NCI-H146 treated with DMSO at 0.1 percent for 48 hours (cell line): ENCODE measurements around the gene MADD.

ENCODE experiments used
- DNase-seq: peaks from one replicate; lab custom pipeline; 2025; ENCODE audit not compliant: unreplicated experiment; lab: John Stamatoyannopoulos, UW

Gene MADD

GRCh38 chr11:47269829-47270305, at the start of gene MADD:
Gene MADD, plus strand, starts transcription at chr11:47270133.
- DNase-seq, result peak; percentile 77

DNA sequence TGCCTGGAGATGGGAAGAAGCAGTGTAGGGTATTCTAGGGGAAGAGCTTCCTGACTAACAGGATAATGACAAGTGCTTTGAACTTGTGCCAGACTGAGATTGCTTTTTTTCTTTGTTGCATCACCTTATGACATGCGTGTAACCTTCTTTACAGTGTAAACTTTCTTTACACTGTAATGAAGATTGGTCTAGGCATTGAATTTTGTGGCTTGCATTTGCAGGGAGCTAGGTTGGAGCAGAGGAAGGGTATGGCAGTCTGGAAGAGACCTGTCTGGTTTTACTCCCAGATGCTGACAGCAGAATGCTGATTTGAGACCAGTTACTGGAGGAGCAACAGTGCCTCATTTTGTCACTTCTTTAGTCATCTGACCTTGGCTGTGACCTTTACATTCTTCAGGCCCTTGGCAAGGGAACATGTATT, 49.5 kb upstream of the MADD start:
- DNase-seq, result no peak

DNA sequence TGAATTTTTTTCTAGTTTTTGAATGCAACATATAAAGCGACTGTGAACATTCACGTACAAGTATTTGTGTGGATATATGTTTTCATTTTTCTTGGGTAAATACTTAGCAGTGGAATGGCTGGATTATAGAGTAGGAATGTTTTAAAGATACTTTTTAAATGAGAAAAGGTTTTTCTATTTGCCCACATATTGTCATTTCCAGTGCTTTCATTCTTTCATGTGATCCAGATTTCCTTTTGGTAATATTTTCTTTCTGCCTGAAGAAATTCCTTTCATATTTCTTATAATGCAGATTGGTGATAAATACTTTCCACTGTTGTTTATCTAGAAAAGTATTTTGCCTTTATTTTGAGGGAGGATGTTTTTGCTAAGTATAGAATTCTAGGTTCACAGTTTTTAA, 47.2 kb upstream of the MADD start:
- DNase-seq, result no peak

- DNase-seq, result no peak
Measured at GRCh38 chr11:47225552-47226400, 44.2 kb upstream of the MADD start.

DNA sequence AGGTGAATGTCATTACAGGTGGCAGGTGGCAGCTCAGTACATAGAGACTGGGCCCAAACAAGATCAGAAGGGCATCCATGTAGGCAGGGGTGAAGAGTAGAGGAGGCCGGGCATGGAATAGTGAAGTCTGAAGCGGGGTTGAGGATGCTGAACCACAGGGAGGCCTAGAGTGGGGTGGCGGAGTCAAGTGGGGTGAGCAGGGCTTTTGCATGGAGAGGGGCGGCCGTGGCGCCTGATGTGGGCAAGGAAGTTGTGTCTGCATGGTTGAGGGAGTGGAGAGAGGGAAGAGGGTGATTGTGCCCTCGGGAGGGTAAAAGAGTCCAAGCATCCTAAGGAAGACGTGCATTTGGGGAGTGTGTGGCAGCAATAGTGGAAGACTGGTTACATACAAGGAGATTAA, 40.8 kb upstream of the MADD start:
- no peak for DNase-seq

DNA sequence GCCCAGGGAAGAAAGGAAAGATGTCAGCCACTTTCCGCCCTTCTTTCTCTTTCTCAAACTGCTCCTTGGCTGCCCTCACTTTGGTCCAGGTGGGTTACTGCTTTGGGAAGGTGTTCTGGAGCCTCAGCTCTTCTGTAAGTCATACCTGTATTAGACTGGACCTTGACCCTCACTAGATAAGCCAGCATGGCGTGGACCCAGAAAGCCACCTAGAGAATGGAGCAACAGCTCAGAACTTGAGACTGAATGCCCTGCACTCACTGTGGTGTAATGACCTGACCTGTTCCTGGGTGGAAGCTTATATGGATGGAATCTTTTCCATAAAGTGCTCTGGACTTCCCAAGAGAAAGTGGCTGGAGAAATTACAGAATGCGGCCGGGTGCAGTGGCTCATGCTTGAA, 36.9 kb upstream of the MADD start:
- DNase-seq, result no peak

DNA sequence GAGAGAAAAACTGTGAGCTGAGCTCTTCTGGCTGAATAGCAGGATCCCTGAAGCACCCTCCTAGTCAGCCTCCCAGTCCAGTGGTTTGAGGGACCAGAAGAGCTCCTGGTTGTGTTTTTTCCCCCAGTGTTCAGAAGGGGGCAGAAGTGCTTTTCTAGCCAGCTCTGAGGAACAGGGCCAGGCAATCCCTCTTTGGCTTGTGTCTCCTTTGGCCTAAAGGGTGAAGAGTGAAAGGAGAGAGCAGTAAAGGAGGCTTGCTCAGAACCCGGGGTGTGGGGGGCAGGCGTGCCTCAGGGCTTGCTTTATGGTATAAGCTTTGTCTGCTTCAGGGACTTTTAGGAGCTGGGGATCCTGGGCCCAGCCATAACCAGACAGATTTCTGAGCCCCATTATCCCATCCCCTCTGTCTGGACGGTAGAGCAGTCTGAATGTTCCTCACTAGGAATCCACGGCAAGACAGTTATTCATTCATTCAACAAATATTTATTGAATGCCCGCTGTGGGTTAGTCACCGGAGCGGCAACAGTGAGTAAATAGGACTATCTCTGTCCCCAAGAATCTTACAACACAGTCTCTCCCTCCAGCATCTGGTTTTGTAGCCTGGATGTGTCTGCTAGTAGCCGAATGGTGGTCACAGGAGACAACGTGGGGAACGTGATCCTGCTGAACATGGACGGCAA, 35.8 kb upstream of the MADD start:
- DNase-seq, result no peak

- no peak for DNase-seq
Measured at GRCh38 chr11:47234669-47235100, 35.2 kb upstream of the MADD start.

DNA sequence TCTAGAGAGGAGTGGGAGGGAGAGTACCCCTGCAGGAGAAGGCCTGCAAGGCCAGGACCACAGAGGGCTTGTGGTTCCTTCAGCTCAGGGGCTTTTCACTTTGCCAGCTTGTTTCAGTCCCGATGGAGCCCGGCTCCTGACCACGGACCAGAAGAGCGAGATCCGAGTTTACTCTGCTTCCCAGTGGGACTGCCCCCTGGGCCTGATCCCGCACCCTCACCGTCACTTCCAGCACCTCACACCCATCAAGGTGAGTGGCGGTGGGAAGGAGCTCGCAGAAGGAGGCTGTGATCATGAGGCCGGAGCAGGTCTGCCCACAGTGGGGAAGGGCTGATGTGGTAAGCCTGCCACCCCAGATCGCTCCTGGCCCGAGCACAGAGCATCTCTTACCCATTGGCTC, 34.8 kb upstream of the MADD start:
- no peak for DNase-seq

DNA sequence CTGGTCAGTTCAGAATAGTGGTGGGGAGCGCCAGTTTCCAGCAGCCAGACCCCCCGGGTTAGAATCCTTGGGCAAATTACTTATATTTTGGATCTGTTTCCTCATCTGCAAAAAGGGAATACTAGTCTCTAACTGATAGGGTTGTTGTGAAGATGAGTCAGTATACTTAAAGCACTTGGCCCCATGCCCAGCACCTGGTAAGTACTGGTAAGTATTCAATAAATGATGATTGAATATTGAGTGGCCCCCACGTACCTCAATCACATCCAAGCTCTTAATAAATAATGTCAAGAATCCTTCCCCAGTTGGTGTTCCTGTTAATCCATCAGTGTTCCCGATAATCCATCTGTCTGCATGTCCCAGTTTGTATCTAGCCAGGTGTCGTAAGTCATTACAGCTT, 33.5 kb upstream of the MADD start:
- no peak for DNase-seq

- no peak for DNase-seq
Measured at GRCh38 chr11:47239852-47240251, 30.1 kb upstream of the MADD start.

GRCh38 chr11:47241841-47242301, 28.1 kb upstream of the MADD start:
- DNase-seq, result no peak

GRCh38 chr11:47242596-47243192, 27.2 kb upstream of the MADD start:
- no peak for DNase-seq

DNA sequence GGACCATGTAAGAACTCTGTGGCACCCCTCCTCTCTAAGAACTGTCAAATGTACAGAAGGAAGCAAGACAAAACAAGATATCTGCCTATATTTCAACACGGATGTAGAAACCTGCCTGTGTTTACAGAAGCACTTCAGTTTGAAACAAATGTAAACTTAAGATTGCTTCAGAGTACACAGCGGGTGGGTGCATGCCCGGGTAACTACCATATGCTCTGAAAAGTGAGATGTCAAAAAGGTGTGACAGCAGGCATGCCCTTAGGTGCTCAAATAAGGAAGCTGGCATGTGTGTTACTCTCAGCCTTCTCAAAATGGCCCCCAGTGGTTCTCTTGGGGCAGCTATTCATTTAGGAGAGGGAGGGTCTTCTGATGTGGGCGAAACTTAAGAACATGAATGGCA, 26.5 kb upstream of the MADD start:
- DNase-seq, result no peak

DNA sequence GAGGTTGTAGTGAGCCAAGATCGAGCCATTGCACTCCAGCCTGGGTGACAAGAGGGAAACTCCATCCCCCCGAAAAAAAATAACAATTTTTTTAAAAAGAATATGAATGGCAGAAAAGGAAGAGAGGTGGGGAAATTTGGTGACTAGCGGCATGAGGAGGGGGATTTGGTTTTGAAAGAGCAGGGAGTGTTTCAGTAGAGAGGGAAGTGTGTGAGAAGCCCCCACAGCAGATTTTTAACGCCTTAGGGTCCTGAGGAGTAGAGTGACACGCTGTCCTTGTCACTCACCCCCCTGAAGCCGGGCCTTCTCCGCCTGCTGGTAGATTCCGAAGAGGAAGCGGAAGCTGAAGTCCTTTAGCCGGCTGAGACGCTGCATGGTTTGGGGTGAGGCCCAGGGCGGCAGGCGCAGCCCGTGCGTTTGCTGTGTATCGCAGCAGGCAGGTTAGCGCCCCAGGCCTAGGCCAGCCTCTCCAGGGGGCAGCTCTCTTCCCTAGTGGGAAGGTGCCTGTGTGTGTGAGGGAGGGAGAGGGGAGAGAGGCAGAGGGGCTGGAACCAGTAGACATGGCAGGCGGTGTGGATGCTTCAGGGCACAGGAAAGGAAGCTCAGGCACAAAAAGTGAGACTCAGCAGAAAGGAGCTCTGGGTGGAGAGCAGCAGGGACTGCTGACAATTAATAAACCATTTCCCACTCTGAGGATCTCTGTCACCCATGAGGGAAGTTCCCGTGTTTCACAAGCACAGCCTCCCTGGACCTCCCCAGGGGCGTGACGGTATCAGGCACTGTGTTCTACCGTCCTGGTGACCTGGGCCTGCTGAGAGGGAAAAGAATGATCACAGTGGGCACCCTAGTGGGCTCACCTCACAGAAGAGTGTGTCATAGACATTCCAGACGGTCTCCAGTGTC, 25.2 kb upstream of the MADD start:
- no peak for DNase-seq

GRCh38 chr11:47245611-47246357, 24.1 kb upstream of the MADD start:
- DNase-seq, result no peak

- DNase-seq, result no peak
Measured at GRCh38 chr11:47247502-47247901, 22.4 kb upstream of the MADD start.

GRCh38 chr11:47248304-47248663, 21.6 kb upstream of the MADD start:
- no peak for DNase-seq

DNA sequence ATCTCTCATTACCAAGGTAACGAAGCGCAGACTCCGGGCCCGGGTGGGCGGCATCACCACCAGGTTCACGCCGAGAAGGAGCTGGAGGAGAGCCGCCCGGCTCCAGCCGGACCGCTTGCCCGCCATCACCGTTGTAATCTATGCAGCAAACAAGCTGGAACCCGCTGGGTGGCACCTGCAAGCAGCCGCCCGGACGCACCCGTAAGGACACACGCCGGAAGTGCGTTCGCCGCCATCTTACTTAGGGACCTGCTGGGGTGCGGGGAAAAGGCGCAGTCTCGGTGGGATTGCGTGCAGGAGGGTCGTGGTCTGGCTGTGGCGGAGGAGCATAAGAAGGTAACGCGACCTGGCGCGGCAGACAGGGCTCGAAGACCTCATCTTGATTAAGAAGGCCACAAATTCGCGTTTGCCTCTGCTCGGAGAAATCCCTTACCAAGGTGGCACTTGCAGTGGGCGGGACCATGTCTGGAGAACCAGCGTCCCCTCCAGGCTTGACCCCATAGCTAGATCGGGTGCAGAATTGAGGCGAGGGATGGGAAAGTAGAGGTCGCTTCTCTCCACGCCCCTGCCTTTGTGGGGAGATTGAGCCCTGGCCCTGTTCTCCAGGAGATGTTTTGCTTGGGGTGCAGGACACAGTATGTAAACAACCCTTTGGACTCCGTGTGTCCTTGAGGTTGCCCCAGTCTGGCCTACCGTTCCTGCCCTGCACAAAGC, 21.1 kb upstream of the MADD start, which contains the start of gene ACP2:
Gene ACP2 (minus strand): TSS at position 151 of the 714 bp plus-strand sequence. CDS start 25 bp downstream, at position 126.
- DNase-seq, result peak; percentile 69
